Measurements from ENCODE around the gene BMP6.
A peak's percentile ranks its signal among the peaks of the same experiment; 100 is the strongest.

Gene BMP6

DNA sequence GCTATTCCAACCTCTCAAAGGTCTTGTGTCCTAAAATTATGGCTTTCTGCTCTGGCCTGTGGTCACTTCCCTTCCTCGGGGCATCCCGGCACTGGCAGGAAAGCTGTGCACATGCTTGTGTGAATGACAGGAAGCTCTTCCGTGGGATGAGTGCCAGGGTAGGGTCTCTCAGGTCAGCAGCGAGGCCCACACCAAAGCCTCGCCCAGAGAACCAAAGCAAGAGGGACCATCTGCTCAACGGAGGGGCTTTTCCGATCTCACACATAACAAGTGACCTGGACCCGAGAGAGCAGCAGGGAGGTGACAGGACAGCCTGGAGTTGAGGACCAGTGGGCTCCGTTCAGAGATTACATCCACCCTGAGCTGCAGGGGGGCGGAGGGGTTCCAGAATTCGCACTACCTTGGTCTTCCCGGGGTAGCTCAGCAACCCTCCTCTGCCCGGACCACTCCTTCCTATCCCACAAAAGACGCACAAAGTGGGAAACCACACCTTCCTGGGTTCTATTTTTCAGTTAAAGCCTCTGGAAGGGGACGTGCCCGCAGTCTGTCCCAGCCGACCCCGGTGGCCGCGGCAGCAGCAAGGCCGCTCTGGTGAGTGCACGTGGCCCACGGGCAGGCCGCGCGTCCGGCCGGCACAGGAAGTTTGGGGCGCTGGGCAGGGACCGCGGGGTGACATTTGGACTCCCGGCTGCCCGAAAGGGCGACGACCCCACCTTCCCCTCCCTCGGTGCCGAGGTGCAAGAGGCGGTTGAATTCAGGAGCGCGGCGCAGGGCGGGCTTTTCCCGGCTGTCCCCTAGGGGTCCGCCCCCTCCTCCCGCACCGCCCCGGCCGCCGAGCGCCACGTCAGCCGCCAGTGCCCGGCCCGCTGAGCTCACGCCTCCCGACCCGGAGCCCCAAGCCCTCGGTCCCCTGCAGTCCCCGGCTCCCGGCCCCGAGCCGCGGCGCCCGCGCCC lies 183.7 kb downstream of the BMP6 start:
- H2BK12ac ChIP-seq (ENCODE audit: low read length), result peak overlapping the region; percentile 20
- peak overlapping the region; percentile 63 for H4K8ac ChIP-seq (ENCODE audit: low read depth, low read length)
- peak overlapping the region; percentile 90 for H3K4me2 ChIP-seq (ENCODE audit: low read length)
- H2AK5ac ChIP-seq (ENCODE audit: low read length), result no peak overlapping the region
- H3K79me1 ChIP-seq (ENCODE audit: low read length), result peaks cover 11% of the 10 kb centered on the region
- H3K27me3 ChIP-seq (ENCODE audit: insufficient read depth, low read length), result no peaks in the 10 kb centered on the region
- H3K27ac ChIP-seq (ENCODE audit: low read depth, low read length), result no peak overlapping the region
- peak overlapping the region; percentile 78 for H4K12ac ChIP-seq (ENCODE audit: low read depth, low read length)
- H3K9me3 ChIP-seq (ENCODE audit: insufficient read depth, low read depth, low read length), result peaks cover 1% of the 10 kb centered on the region
- H2AFZ ChIP-seq (ENCODE audit: insufficient read depth, low read length, poor library complexity), result peak overlapping the region; percentile 61
- H3K79me2 ChIP-seq (ENCODE audit: control insufficient read depth, insufficient read depth, low read length, poor library complexity), result peaks cover 12% of the 10 kb centered on the region
- peak overlapping the region; percentile 74 for H2BK120ac ChIP-seq (ENCODE audit: insufficient read depth, low read length, poor library complexity)
- WGBS (ENCODE audit: extremely low coverage, insufficient coverage, insufficient read length), result no CpG with 5 or more reads among the region's 66 CpGs
- H3K18ac ChIP-seq (ENCODE audit: low read length), result peak overlapping the region; percentile 80
- H3K4ac ChIP-seq (ENCODE audit: low read depth, low read length), result peak overlapping the region; percentile 61
- H3K14ac ChIP-seq (ENCODE audit: low read length), result peak overlapping the region; percentile 61
- H3K23ac ChIP-seq (ENCODE audit: low read length), result no peak overlapping the region
- peak overlapping the region; percentile 68 for H4K91ac ChIP-seq (ENCODE audit: low read depth, low read length)
- peaks cover 6 to 8% of the 10 kb centered on the region in 2 experiments for H3K36me3 ChIP-seq (ENCODE audit: control insufficient read depth in 1 of 2, insufficient read depth in 2 of 2, low read length in 2 of 2)
- H2BK5ac ChIP-seq (ENCODE audit: low read depth, low read length, poor library complexity), result peak overlapping the region; percentile 51
- peak; percentile 30 to 58 for DNase-seq
- peaks cover 6 to 7% of the 10 kb centered on the region in 2 experiments for H3K4me1 ChIP-seq (ENCODE audit: control insufficient read depth in 1 of 2, insufficient read depth in 2 of 2, low read length in 2 of 2)
- H3K9ac ChIP-seq (ENCODE audit: low read length), result peak overlapping the region; percentile 11
- peak overlapping the region; percentile 88 for H3K4me3 ChIP-seq (ENCODE audit: low read depth, low read length)

DNA sequence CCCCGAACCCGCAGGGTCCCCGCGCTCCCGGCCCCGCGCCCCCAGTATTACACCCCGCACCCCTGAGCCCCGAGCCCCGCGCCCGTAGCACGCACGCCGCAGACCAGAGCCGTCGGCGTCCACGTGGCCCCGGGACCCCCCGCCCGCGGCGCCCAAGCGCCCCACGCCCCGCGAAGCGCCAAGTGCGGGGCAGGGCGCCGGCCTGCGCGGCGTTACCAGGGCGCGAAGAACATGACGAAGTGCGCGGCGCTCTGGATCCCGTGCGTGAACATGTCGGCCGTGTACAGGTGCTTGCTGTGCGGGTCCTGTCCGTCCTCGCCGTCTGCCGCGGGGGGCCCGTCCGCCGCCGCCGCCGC lies 184.4 kb downstream of the BMP6 start:
- peak overlapping the region; percentile 86 for H3K18ac ChIP-seq (ENCODE audit: low read length)
- peak overlapping the region; percentile 88 for H3K4me3 ChIP-seq (ENCODE audit: low read depth, low read length)
- H3K27me3 ChIP-seq (ENCODE audit: insufficient read depth, low read length), result no peaks in the 10 kb centered on the region
- peak overlapping the region; percentile 71 for H4K8ac ChIP-seq (ENCODE audit: low read depth, low read length)
- peak in 1 of 2 donors; percentile 13 for DNase-seq
- H2AFZ ChIP-seq (ENCODE audit: insufficient read depth, low read length, poor library complexity), result peak overlapping the region; percentile 30
- no peak overlapping the region for H2AK5ac ChIP-seq (ENCODE audit: low read length)
- peak overlapping the region; percentile 91 for H3K14ac ChIP-seq (ENCODE audit: low read length)
- H3K23ac ChIP-seq (ENCODE audit: low read length), result no peak overlapping the region
- H3K36me3 ChIP-seq (ENCODE audit: control insufficient read depth in 1 of 2, insufficient read depth in 2 of 2, low read length in 2 of 2), result peaks cover 3 to 4% of the 10 kb centered on the region in 2 experiments
- peaks cover 12% of the 10 kb centered on the region for H3K79me2 ChIP-seq (ENCODE audit: control insufficient read depth, insufficient read depth, low read length, poor library complexity)
- peaks cover 1% of the 10 kb centered on the region for H3K9me3 ChIP-seq (ENCODE audit: insufficient read depth, low read depth, low read length)
- H4K12ac ChIP-seq (ENCODE audit: low read depth, low read length), result peak overlapping the region; percentile 58
- peak overlapping the region; percentile 48 for H3K27ac ChIP-seq (ENCODE audit: low read depth, low read length)
- WGBS (ENCODE audit: extremely low coverage, insufficient coverage, insufficient read length), result no CpG with 5 or more reads among the region's 57 CpGs
- peaks cover 11% of the 10 kb centered on the region for H3K79me1 ChIP-seq (ENCODE audit: low read length)
- peaks cover 6 to 7% of the 10 kb centered on the region in 2 experiments for H3K4me1 ChIP-seq (ENCODE audit: control insufficient read depth in 1 of 2, insufficient read depth in 2 of 2, low read length in 2 of 2)
- peak overlapping the region; percentile 73 for H3K9ac ChIP-seq (ENCODE audit: low read length)
- no peak overlapping the region for H2BK120ac ChIP-seq (ENCODE audit: insufficient read depth, low read length, poor library complexity)
- H3K4me2 ChIP-seq (ENCODE audit: low read length), result peak overlapping the region; percentile 90
- no peak overlapping the region for H2BK12ac ChIP-seq (ENCODE audit: low read length)
- no peak overlapping the region for H2BK5ac ChIP-seq (ENCODE audit: low read depth, low read length, poor library complexity)
- peak overlapping the region; percentile 82 for H4K91ac ChIP-seq (ENCODE audit: low read depth, low read length)
- peak overlapping the region; percentile 70 for H3K4ac ChIP-seq (ENCODE audit: low read depth, low read length)

DNA sequence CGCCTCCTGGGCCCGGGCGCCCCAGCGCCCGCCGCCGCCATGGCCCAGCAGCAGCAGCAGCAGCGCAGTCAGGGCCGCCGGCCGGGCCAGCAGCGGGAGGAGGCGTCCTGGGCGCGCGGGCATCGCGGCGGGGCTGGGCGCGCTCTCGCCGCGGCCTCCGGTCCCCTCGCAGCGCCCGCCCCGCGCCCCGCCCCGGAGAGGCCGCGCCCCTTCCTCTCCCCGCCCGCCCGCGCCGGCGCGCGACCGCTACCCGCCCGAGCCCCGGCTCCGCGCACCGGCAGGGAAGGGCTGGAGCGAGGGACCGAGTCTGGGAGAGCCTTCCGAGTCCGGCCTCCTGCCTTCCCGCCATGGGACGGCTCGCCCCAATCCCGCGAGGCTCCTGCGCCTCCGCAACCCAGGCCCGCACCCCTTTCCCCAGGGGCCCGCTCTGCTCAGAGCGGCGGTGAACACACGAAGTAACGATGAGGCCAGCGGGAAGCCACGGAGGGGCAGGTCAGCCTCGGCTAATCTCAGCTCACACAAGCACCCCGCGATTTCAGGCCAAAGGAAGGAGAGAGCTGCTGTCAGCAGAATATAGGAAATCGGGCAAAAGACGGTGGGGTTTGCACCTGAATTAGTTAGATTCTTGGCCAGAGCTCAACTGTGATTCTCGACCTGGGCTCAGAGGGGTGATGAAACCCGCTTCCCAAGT lies 184.9 kb downstream of the BMP6 start, which contains the start of gene TXNDC5:
Gene TXNDC5, minus strand, starts transcription at position 135 of the 691 bp plus-strand sequence. Its CDS starts 12 bp downstream, at position 123.
- H2AFZ ChIP-seq (ENCODE audit: insufficient read depth, low read length, poor library complexity), result peak within 1 kb of the TSS; percentile 61
- no CpG with 5 or more reads among the region's 75 CpGs for WGBS (ENCODE audit: extremely low coverage, insufficient coverage, insufficient read length)

DNA sequence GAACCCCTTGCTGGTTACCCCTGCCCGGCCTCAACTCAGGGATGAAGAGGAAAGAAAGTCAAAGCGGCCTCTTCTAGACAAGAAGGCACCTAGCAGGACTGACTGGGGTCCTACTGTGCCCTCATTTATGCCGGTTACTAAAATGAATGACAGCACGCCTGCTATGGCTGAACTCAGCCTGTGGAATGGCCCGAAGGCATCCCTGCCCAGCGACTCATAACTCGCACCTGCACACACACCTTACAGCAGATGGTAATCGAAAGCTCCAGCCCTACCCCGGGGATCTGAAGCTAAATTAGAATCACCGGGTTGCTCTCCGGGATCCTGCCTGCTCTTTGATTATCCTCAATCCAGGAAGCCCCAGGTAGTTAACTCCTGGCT lies 185.4 kb downstream of the BMP6 start:
- Histone ChIP-seq H3K79me2 (ENCODE audit: control insufficient read depth, insufficient read depth, low read length, poor library complexity) (peaks cover 12% of the 10 kb centered on the region), H3K14ac (ENCODE audit: low read length) (no peak overlapping the region), H3K9ac (ENCODE audit: low read length) (no peak overlapping the region), H3K79me1 (ENCODE audit: low read length) (peaks cover 11% of the 10 kb centered on the region), H2BK12ac (ENCODE audit: low read length) (no peak overlapping the region), H3K36me3 (ENCODE audit: control insufficient read depth in 1 of 2, insufficient read depth in 2 of 2, low read length in 2 of 2) (peaks cover 3 to 4% of the 10 kb centered on the region in 2 experiments), H2AK5ac (ENCODE audit: low read length) (no peak overlapping the region), H4K8ac (ENCODE audit: low read depth, low read length) (peak overlapping the region; percentile 96), H4K91ac (ENCODE audit: low read depth, low read length) (no peak overlapping the region), H3K4ac (ENCODE audit: low read depth, low read length) (no peak overlapping the region), H2BK5ac (ENCODE audit: low read depth, low read length, poor library complexity) (no peak overlapping the region), H3K23ac (ENCODE audit: low read length) (no peak overlapping the region), H4K12ac (ENCODE audit: low read depth, low read length) (no peak overlapping the region), H3K4me1 (ENCODE audit: control insufficient read depth in 1 of 2, insufficient read depth in 2 of 2, low read length in 2 of 2) (peaks cover 6 to 7% of the 10 kb centered on the region in 2 experiments), H3K18ac (ENCODE audit: low read length) (no peak overlapping the region), H3K9me3 (ENCODE audit: insufficient read depth, low read depth, low read length) (peaks cover 1% of the 10 kb centered on the region), H2BK120ac (ENCODE audit: insufficient read depth, low read length, poor library complexity) (no peak overlapping the region), H3K4me2 (ENCODE audit: low read length) (peak overlapping the region; percentile 96), H3K4me3 (ENCODE audit: low read depth, low read length) (no peak overlapping the region), H3K27ac (ENCODE audit: low read depth, low read length) (no peak overlapping the region), H2AFZ (ENCODE audit: insufficient read depth, low read length, poor library complexity) (peak overlapping the region; percentile 58), H3K27me3 (ENCODE audit: insufficient read depth, low read length) (no peaks in the 10 kb centered on the region)
- peak; percentile 88 to 89 for DNase-seq
- no CpG with 5 or more reads among the region's 11 CpGs for WGBS (ENCODE audit: extremely low coverage, insufficient coverage, insufficient read length)

More for the DNA sequence above, 184.9 kb downstream of the BMP6 start, which contains the start of gene TXNDC5:
- H2BK5ac ChIP-seq (ENCODE audit: low read depth, low read length, poor library complexity), result peak within 1 kb of the TSS; percentile 51
- H3K4me3 ChIP-seq (ENCODE audit: low read depth, low read length), result peak within 1 kb of the TSS; percentile 88
- peak within 1 kb of the TSS; percentile 48 for H3K27ac ChIP-seq (ENCODE audit: low read depth, low read length)
- H3K14ac ChIP-seq (ENCODE audit: low read length), result peak within 1 kb of the TSS; percentile 91
- peak; percentile 64 to 79 for DNase-seq
- peaks cover 6 to 7% of the 10 kb centered on the region in 2 experiments for H3K4me1 ChIP-seq (ENCODE audit: control insufficient read depth in 1 of 2, insufficient read depth in 2 of 2, low read length in 2 of 2)
- H3K9me3 ChIP-seq (ENCODE audit: insufficient read depth, low read depth, low read length), result peaks cover 1% of the 10 kb centered on the region
- H2AK5ac ChIP-seq (ENCODE audit: low read length), result no peak within 1 kb of the TSS
- peak within 1 kb of the TSS; percentile 74 for H2BK120ac ChIP-seq (ENCODE audit: insufficient read depth, low read length, poor library complexity)
- peak within 1 kb of the TSS; percentile 96 for H4K8ac ChIP-seq (ENCODE audit: low read depth, low read length)
- peaks cover 12% of the 10 kb centered on the region for H3K79me2 ChIP-seq (ENCODE audit: control insufficient read depth, insufficient read depth, low read length, poor library complexity)
- peaks cover 11% of the 10 kb centered on the region for H3K79me1 ChIP-seq (ENCODE audit: low read length)
- H3K36me3 ChIP-seq (ENCODE audit: control insufficient read depth in 1 of 2, insufficient read depth in 2 of 2, low read length in 2 of 2), result peaks cover 3 to 4% of the 10 kb centered on the region in 2 experiments
- peak within 1 kb of the TSS; percentile 79 for H3K9ac ChIP-seq (ENCODE audit: low read length)
- peak within 1 kb of the TSS; percentile 70 for H3K4ac ChIP-seq (ENCODE audit: low read depth, low read length)
- H3K4me2 ChIP-seq (ENCODE audit: low read length), result peak within 1 kb of the TSS; percentile 96
- H4K91ac ChIP-seq (ENCODE audit: low read depth, low read length), result peak within 1 kb of the TSS; percentile 82
- peak within 1 kb of the TSS; percentile 92 for H3K18ac ChIP-seq (ENCODE audit: low read length)
- H2BK12ac ChIP-seq (ENCODE audit: low read length), result no peak within 1 kb of the TSS
- no peak within 1 kb of the TSS for H3K23ac ChIP-seq (ENCODE audit: low read length)
- no peaks in the 10 kb centered on the region for H3K27me3 ChIP-seq (ENCODE audit: insufficient read depth, low read length)
- peak within 1 kb of the TSS; percentile 84 for H4K12ac ChIP-seq (ENCODE audit: low read depth, low read length)

All from trophoblast cell (in vitro differentiated cells and primary cell).